HG03159 (cell line): ENCODE data around the gene OR52E4.

Experiments
- ATAC-seq: cut with Tn5 transposase; IDR thresholded peaks from one replicate; pipeline ENCODE4 v1.9.1; 2021; ENCODE audit warnings: mild to moderate bottlenecking, moderate library complexity; ENCODE audit not compliant: unreplicated experiment

OR52E4 gene

DNA sequence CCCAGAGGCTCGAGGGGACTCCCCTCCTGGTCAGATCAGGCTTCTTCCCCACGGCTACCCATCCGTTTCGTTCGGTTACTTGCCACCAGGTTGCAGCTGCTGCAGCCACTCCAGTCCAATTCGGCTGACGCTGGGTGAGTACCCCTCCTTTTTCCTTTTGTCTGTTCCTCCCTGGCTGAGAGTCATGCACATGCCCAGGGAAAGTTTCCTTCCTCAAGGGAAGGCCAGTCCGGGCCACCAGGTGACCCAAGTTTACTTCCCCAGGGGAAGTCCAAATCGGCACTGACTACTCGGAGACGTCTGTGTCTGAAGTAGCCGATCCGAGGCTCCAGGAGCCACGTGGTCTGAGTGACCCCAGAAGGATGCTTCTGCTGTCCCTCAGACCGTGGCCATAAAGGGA is 48.4 kb downstream of the OR52E4 start:
- no peak for ATAC-seq

DNA sequence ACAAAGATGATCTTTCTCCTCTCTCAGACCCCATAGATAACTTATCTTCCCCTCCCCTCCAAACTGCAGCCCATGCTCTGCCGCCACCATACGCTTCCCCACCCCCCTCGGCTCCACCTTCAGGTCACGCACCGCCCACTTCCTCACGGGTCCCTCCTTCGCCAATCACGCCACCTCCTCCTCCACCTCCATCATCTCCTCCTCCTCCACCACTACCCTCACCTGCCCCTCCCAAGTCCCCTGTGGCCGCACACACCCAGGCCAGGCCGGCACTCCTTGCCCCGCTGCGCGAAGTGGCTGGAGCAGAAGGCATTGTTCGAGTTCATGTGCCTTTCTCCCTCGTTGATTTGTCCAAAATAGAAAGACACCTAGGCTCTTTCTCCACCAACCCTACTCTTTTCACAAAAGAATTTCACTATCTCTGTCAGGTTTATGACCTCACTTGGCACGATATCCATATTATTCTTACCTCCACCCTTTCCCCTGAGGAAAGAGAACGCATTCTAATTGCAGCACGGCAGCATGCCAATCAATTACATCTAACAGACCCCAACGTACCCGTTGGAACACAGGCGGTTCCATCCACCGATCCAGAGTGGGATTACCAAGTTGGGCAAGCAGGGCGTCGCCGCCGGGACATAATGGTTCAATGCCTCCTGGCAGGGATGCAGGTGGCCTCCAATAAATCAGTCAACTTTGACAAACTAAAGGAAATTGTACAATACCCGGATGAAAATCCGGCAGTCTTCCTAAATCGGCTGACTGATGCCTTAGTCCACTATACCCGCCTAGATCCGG is 49.3 kb downstream of the OR52E4 start:
- no peak for ATAC-seq

DNA sequence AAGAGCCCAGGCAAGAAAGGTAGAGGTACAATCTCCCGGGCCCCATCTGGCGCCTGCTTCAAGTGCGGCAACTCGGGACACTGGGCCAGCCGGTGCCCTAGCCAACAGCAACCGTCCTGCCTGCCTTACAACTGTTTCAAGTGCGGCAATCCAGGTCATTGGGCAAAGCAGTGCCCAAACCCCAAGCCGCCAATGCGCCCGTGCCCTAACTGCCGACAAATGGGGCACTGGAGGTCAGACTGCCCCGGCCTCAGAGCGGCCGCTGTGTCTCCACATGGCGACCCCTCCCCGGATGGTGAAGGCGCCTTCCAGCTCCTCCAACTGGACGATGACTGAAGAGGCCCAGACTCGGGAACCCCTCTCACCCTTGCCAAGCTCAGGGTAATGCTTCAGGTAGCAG is 50.2 kb downstream of the OR52E4 start:
- no peak for ATAC-seq

DNA sequence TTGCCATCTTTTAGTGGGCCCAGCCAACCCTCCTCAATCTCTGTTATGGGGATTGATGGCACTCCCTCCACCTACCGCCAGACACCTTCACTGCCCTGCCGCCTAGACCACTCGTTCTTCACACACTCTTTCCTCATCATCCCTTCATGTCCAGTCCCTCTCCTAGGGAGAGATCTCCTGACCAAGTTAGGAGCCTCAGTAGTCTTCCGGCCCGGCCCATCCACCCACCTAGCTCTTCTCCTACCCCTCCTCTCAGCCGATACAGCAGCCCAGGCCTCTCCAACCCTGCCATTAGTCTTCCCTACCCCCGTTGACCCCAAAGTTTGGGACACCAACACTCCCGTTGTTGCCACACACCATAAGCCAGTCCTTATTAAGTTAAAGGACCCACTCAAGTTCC is 50.6 kb downstream of the OR52E4 start:
- ATAC-seq = no peak

DNA sequence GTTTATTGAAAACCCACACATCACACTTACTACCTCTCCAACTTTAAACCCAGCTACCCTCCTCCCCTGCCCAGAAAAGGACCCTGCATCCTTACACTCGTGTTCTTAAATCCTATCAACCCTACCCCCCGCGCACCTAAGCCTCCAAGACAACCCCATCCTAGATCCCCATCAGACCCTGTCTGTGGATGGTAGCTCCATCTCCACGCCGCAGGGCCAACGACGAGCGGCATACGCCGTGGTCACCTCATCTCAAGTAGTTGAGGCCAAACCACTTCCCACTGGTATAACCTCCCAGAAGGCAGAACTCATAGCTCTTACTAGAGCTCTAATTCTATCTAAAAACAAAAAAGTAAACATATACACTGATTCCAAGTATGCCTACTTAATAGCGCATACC is 52.2 kb downstream of the OR52E4 start:
- ATAC-seq = no peak

DNA sequence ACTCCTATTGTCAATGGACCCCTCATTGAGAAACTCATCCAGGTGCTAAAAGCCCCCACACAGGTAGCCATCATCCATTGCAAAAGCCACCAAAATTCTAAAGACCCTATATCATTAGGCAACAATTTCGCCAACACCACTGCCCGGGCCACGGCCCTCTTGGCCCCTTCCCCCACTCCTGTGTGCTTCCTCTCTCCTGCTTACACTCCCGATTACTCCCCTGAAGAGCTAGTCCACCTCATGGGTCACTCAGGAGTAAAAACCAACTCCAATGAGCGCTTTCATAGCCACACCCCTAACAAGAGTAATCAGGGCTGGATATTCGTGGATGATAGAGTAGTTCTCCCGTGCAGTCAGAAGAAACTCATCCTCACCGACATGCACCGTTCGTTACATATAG is 52.7 kb downstream of the OR52E4 start:
- ATAC-seq = no peak
